ENCODE data around the gene CWH43. TPM values are rescaled to one million over a fixed set of nuclear protein-coding genes. Genes with fewer than 3 reads are reported as not detected.

CWH43 gene
- total and polyA plus RNA-seq, 2 donors (not counting 3 experiments of a cell fraction or from before 2014, with no cell fraction given): not detected

DNA sequence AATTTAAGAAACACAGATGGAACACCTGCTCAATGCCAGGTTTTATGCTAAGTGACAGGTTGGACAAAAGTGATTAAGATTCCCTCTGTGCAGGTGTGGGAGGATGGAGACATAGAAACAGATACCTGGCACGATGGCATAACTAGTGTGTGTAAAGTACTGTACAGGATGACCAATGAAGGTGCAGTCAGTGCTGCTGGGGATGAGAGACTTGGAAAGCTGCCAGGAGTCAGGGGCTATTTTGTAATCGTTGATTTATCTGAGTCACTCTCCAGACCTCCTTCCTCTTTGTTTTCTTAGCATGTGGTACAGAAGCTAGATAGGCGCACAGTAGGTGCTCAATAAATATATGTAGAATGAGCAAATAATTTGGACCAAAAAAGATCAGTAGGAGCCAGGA is 58.2 kb downstream of the CWH43 start:
- FAIRE-seq: no peak
- CTCF ChIA-PET: no interaction called here
- Histone ChIP-seq H3K9ac (replicated peaks; ENCODE audit: extremely low read depth, insufficient read depth, low read length) (no peak overlapping the region), H4K20me1 (replicated peaks; ENCODE audit: control insufficient read depth, extremely low read depth, insufficient read depth, low read length) (no peaks in the 10 kb centered on the region), H2AFZ (ENCODE audit: low read depth, low read length) (no peak overlapping the region), H3K27me3 (ENCODE audit: control insufficient read depth in 2 of 2, insufficient read depth in 2 of 2, low read length in 2 of 2) (no peaks in the 10 kb centered on the region), H3K9me1 (replicated peaks; ENCODE audit: control insufficient read depth, extremely low read depth, insufficient read depth, low read length) (no peaks in the 10 kb centered on the region), H3K79me2 (ENCODE audit: control insufficient read depth, insufficient read depth, low read length) (no peaks in the 10 kb centered on the region), H3K27ac (ENCODE audit: insufficient read depth, low read depth, low read length) (no peak overlapping the region), H3K4me1 (ENCODE audit: control insufficient read depth, extremely low read depth, insufficient read depth, low read length) (no peaks in the 10 kb centered on the region), H3K4me2 (ENCODE audit: insufficient read depth, low read length) (no peak overlapping the region), H3K9me3 (replicated peaks; ENCODE audit: control insufficient read depth, insufficient read depth, low read length) (no peaks in the 10 kb centered on the region), H3K36me3 (ENCODE audit: control insufficient read depth in 2 of 2, extremely low read depth in 1 of 2, insufficient read depth in 2 of 2, low read length in 2 of 2) (no peaks in the 10 kb centered on the region), H3K4me3 (replicated peaks in 1 of 3; ENCODE audit: insufficient read depth in 1 of 3, low read depth in 1 of 3, low read length in 3 of 3) (no peak overlapping the region)
- DNase-seq (ENCODE audit: low read depth, low spot score): no peak
- intact Hi-C loops (cut with micrococcal nuclease): no loop called here
- TF ChIP-seq, protein P1, sequence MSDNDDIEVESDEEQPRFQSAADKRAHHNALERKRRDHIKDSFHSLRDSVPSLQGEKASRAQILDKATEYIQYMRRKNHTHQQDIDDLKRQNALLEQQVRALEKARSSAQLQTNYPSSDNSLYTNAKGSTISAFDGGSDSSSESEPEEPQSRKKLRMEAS (IDR thresholded peaks at IDR 0.05; ENCODE audit: insufficient read depth, insufficient read length): no peak
- TF ChIP-seq JUN (IDR thresholded peaks at IDR 0.05; ENCODE audit: borderline replicate concordance, insufficient read depth, insufficient read length, low read depth) (no peak), EZH2 (IDR thresholded peaks at IDR 0.05; ENCODE audit: borderline replicate concordance, low read depth, low read length, severe bottlenecking) (no peak), POLR2A (IDR thresholded peaks at IDR 0.05; ENCODE audit: low read depth, low read length) (no peak), POLR2AphosphoS5 (IDR thresholded peaks at IDR 0.05; ENCODE audit: insufficient read depth, low read depth, low read length) (no peak), MYC (IDR thresholded peaks at IDR 0.05; ENCODE audit: low read depth, low read length) (no peak), FOS (IDR thresholded peaks at IDR 0.05; ENCODE audit: borderline replicate concordance, insufficient read depth, low read length) (no peak), GATA2 (IDR thresholded peaks at IDR 0.05; ENCODE audit: insufficient read depth, insufficient read length, low read depth, low read length) (no peak)
- TF ChIP-seq, protein P2, sequence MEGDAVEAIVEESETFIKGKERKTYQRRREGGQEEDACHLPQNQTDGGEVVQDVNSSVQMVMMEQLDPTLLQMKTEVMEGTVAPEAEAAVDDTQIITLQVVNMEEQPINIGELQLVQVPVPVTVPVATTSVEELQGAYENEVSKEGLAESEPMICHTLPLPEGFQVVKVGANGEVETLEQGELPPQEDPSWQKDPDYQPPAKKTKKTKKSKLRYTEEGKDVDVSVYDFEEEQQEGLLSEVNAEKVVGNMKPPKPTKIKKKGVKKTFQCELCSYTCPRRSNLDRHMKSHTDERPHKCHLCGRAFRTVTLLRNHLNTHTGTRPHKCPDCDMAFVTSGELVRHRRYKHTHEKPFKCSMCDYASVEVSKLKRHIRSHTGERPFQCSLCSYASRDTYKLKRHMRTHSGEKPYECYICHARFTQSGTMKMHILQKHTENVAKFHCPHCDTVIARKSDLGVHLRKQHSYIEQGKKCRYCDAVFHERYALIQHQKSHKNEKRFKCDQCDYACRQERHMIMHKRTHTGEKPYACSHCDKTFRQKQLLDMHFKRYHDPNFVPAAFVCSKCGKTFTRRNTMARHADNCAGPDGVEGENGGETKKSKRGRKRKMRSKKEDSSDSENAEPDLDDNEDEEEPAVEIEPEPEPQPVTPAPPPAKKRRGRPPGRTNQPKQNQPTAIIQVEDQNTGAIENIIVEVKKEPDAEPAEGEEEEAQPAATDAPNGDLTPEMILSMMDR (IDR thresholded peaks at IDR 0.05; ENCODE audit: extremely low read depth in 1 of 2, insufficient read depth in 1 of 2, low read depth in 1 of 2, low read length in 2 of 2): no peak
- no TSS peak for BruUV-seq (replicated peaks)
- dilution Hi-C loops (cut with MboI; ENCODE audit: extremely low pct_ligation_motif_present, low sequenced_read_pairs): no loop called here
- POLR2A ChIA-PET: no interaction called here
